MM.1S (cell line): ENCODE data around the gene PIK3R3.
"Not testable (repeated sequence)": the region's sequence is repeated elsewhere in the genome, so short reads cannot be mapped to it uniquely, and the experiment has no call there.

Source experiments
- DNase-seq: peaks from one replicate; pipeline ENCODE4 v3.0.0-alpha.2; 2015
- H2AFZ ChIP-seq: fragments of 300-600 bp; sonication (generic); 2 replicates; pipeline ENCODE4 v1.6.0; 2016; ENCODE audit warnings: antibody characterized with exemption, low read length
- H3F3A ChIP-seq: fragments of 300-600 bp; sonication (generic); 2 replicates; pipeline ENCODE4 v1.6.1; 2016; ENCODE audit warnings: mild to moderate bottlenecking, antibody characterized with exemption, low read length, moderate library complexity, mixed read lengths; ENCODE audit not compliant: insufficient read depth
- H3K27ac ChIP-seq: fragments of 300-600 bp; sonication (generic); 2 replicates; pipeline ENCODE4 v1.5.1; 2016; ENCODE audit warnings: mild to moderate bottlenecking, low read length
- H3K27me3 ChIP-seq: fragments of 300-600 bp; sonication (generic); replicated peaks from 2 replicates; pipeline ENCODE4 v1.6.0; 2016; ENCODE audit warnings: low read length; ENCODE audit not compliant: insufficient read depth
- H3K36me3 ChIP-seq: fragments of 300-600 bp; sonication (generic); replicated peaks from 2 replicates; pipeline ENCODE4 v1.6.1; 2016; ENCODE audit warnings: mild to moderate bottlenecking, low read length, mixed read lengths; ENCODE audit not compliant: insufficient read depth
- H3K4me1 ChIP-seq: fragments of 300-600 bp; sonication (generic); 2 replicates; pipeline ENCODE4 v1.6.1; 2016; ENCODE audit warnings: low read length, mixed read lengths
- H3K4me2 ChIP-seq: fragments of 300-600 bp; sonication (generic); 2 replicates; pipeline ENCODE4 v1.6.0; 2016; ENCODE audit warnings: low read depth, low read length
- H3K4me3 ChIP-seq: fragments of 300-600 bp; sonication (generic); 2 replicates; pipeline ENCODE4 v1.5.1; 2016; ENCODE audit warnings: low read length, mixed read lengths
- H3K79me2 ChIP-seq: fragments of 300-600 bp; sonication (generic); 2 replicates; pipeline ENCODE4 v1.6.1; 2016; ENCODE audit warnings: mixed run types, low read length, mixed read lengths
- H3K9ac ChIP-seq: fragments of 300-600 bp; sonication (generic); 2 replicates; pipeline ENCODE4 v1.6.1; 2016; ENCODE audit warnings: low read length, mixed read lengths
- H3K9me2 ChIP-seq: fragments of 300-600 bp; sonication (generic); replicated peaks from 2 replicates; pipeline ENCODE4 v1.6.1; 2016; ENCODE audit warnings: mild to moderate bottlenecking, low read length, mixed read lengths; ENCODE audit not compliant: insufficient read depth
- H3K9me3 ChIP-seq: fragments of 300-600 bp; sonication (generic); replicated peaks from 2 replicates; pipeline ENCODE4 v1.6.1; 2016; ENCODE audit warnings: mild to moderate bottlenecking, low read length, mixed read lengths; ENCODE audit not compliant: insufficient read depth
- H4K20me1 ChIP-seq: fragments of 300-600 bp; sonication (generic); 2 replicates; pipeline ENCODE4 v1.6.1; 2016; ENCODE audit warnings: mild to moderate bottlenecking, low read length, moderate library complexity, mixed read lengths; ENCODE audit not compliant: insufficient read depth
- EZH2 ChIP-seq: fragments of 300-600 bp; sonication (generic); optimal IDR thresholded peaks from 2 replicates; pipeline ENCODE3; 2017; ENCODE audit warnings: low read depth, mild to moderate bottlenecking, antibody characterized with exemption, low read length, mixed read lengths
- EZH2phosphoT487 ChIP-seq: fragments of 300-600 bp; sonication (generic); IDR thresholded peaks from 2 replicates; pipeline ENCODE4 v1.6.1; 2018; ENCODE audit warnings: antibody characterized with exemption, low read length
- TF ChIP-seq, protein P1 (sequence below): fragments of 300-600 bp; sonication (generic); IDR thresholded peaks from 2 replicates; pipeline ENCODE4 v1.5.1; 2016; ENCODE audit warnings: antibody characterized with exemption, low read length, mixed read lengths

Gene PIK3R3

DNA sequence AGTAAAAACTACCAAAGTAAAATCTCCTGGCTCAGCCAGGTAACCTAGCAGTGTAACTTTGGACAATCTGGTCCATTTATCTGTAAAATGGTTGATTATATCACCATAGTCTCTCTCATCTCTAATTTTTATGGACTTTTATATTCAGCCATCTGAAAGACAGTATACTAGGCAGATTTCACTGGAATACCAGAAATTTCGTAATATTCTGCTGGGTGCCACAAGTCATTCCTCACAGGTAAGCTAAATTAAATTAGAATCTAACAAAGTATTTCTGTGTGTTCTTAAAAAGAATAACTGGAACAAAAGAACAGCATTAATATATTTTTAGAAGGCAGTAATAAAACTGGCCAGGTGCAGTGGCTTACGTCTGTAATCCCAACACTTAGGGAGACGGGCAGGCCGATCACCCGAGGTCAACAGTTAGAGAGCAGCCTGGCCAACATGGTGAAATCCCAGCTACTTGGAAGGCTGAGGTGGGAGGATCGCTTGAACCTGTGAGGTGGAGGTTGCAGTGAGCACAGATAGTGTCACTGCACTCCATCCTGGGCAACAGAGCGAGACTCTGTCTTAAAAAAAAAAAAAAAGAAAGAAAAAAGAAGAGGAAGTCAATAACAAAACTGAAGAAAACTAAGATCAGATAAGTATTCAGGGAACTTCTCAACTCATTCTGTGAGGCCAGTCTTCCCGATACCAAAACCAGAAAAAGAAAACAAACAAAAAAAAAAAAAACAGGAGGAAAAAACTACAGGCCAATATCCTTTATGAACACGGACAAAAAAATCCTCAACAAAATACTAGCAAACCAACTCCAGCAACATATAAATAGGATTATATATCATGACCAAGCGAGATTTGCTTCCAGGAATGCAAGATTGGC is 35.9 kb downstream of the PIK3R3 start:
- Histone ChIP-seq H3K9ac (no peak overlapping the region), H3K9me2 (no peaks in the 10 kb centered on the region), H3K27ac (no peak overlapping the region), H3K4me1 (no peaks in the 10 kb centered on the region), H2AFZ (no peak overlapping the region), H3K79me2 (no peaks in the 10 kb centered on the region), H3K9me3 (no peaks in the 10 kb centered on the region), H3F3A (no peaks in the 10 kb centered on the region), H3K4me3 (no peak overlapping the region), H3K36me3 (no peaks in the 10 kb centered on the region), H4K20me1 (no peaks in the 10 kb centered on the region), H3K4me2 (no peak overlapping the region), H3K27me3 (no peaks in the 10 kb centered on the region)
- no peak for DNase-seq
- no peak for TF ChIP-seq EZH2phosphoT487
- TF ChIP-seq, protein P1, sequence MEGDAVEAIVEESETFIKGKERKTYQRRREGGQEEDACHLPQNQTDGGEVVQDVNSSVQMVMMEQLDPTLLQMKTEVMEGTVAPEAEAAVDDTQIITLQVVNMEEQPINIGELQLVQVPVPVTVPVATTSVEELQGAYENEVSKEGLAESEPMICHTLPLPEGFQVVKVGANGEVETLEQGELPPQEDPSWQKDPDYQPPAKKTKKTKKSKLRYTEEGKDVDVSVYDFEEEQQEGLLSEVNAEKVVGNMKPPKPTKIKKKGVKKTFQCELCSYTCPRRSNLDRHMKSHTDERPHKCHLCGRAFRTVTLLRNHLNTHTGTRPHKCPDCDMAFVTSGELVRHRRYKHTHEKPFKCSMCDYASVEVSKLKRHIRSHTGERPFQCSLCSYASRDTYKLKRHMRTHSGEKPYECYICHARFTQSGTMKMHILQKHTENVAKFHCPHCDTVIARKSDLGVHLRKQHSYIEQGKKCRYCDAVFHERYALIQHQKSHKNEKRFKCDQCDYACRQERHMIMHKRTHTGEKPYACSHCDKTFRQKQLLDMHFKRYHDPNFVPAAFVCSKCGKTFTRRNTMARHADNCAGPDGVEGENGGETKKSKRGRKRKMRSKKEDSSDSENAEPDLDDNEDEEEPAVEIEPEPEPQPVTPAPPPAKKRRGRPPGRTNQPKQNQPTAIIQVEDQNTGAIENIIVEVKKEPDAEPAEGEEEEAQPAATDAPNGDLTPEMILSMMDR = no peak
- TF ChIP-seq EZH2 = no peak

DNA sequence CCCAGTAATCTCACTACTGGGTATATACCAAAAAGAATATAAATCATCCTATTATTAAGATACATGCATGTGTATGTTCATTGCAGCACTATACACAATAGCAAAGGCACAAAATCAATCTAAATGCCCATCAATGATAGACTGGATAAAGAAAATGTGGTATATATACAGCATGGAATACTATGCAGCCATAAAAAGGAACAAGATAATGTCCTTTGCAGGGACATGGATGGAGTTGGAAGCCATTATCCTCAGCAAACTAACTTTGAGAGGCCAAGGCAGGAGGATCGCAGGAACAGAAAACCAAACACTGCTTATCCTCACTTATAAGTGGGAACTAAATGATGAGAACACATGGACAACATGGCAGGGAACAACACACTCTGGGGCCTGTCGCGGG is 37.3 kb downstream of the PIK3R3 start:
- H3K36me3 ChIP-seq, H3K79me2 ChIP-seq, H3K4me1 ChIP-seq: not testable (repeated sequence)

DNA sequence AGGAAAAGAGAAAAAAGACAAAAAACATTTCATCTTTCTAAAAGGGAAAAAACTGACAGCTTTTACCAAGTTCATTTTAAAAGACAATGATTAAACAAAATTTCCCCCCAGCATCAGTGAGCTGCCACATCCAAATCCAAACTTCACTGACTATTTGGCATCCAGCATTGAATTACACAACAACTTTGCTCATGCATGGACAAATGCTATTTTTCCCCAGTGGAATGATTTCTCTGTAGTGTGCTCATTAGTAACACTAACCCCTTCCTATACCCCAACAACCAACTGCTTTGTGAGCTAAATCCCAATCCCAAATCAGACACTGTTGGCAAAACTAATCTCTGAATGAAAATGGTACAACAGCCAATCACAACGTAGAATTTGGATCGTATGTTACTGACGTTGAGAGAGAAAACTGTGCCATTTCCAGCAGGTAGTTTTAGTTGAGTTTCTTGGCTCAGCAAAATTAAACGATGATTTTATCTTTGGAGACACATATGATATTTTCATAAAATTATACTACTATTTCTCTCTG is 37.9 kb downstream of the PIK3R3 start:
- Histone ChIP-seq H3K9me3 (no peaks in the 10 kb centered on the region), H3K4me3 (no peak overlapping the region), H3K9ac (no peak overlapping the region), H3K27me3 (no peaks in the 10 kb centered on the region), H4K20me1 (no peaks in the 10 kb centered on the region), H3K79me2 (no peaks in the 10 kb centered on the region), H3K9me2 (no peaks in the 10 kb centered on the region), H3K27ac (no peak overlapping the region), H3K4me1 (no peaks in the 10 kb centered on the region), H3F3A (no peaks in the 10 kb centered on the region), H3K36me3 (no peaks in the 10 kb centered on the region), H3K4me2 (no peak overlapping the region), H2AFZ (no peak overlapping the region)
- no peak for DNase-seq
- TF ChIP-seq EZH2 = no peak
- TF ChIP-seq, protein P1 = no peak
- no peak for TF ChIP-seq EZH2phosphoT487

More for the DNA sequence above, 37.3 kb downstream of the PIK3R3 start:
- not testable (repeated sequence) for H3K9ac ChIP-seq, H3K27ac ChIP-seq, H3K4me2 ChIP-seq, H2AFZ ChIP-seq, DNase-seq, H3K27me3 ChIP-seq, H3K4me3 ChIP-seq, H3K9me2 ChIP-seq, H3F3A ChIP-seq, H4K20me1 ChIP-seq, H3K9me3 ChIP-seq

DNA sequence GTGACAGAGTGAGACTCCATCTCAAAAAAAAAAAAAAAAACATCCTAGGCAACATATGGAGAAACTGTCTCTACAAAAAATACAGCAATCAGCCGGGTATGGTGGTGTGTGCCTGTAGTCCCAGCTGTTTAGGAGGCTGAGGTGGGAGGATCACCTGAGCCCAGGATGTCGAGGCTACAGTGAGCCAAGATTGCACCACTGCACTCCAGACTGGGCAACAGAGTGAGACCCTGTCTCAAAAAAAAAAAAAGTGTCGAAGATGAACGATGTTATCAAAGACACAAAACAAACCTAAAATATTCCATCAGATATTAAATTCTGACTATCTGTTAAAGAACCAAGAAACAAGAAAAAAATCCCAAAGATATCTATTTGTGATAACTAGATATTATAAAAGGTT is 38.6 kb downstream of the PIK3R3 start:
- not testable (repeated sequence) for H3K4me2 ChIP-seq, DNase-seq, H3K36me3 ChIP-seq, H4K20me1 ChIP-seq, H3K4me3 ChIP-seq, H3K9me2 ChIP-seq, H3K9ac ChIP-seq, H3K27ac ChIP-seq, H3K4me1 ChIP-seq, H3F3A ChIP-seq, H3K79me2 ChIP-seq, H3K9me3 ChIP-seq, H3K27me3 ChIP-seq, H2AFZ ChIP-seq
